PC-3 (cell line): ENCODE results near the gene LAMB4. TPM values are rescaled to one million over a fixed set of nuclear protein-coding genes. Genes with fewer than 3 reads are reported as not detected.

Experiments used
- ATAC-seq: fragments of 200-7000 bp; cut with Tn5 transposase; 2 replicates; pipeline ENCODE4 v1.9.1; 2020; ENCODE audit warnings: mild to moderate bottlenecking, moderate library complexity
- BruUV-seq: library from RNA; stranded (reverse); fragments of 400-500 nt; replicated peaks from 2 replicates; lab custom pipeline; 2021; lab: Mats Ljungman, UMichigan
- CTCF ChIA-PET: fragments of 300-600 bp; sonication (Branson Sonifier 250); formaldehyde crosslinking; loops from one replicate; lab custom pipeline; 2022; ENCODE audit warnings: antibody characterized with exemption; lab: Charles Lee
- POLR2A ChIA-PET: fragments of 300-600 bp; sonication (Branson Sonifier 250); formaldehyde crosslinking; loops from one replicate; lab custom pipeline; 2022; ENCODE audit warnings: antibody characterized with exemption; ENCODE audit not compliant: unreplicated experiment; lab: Charles Lee
- DNase-seq: peaks from one replicate; pipeline ENCODE4 v3.0.0-alpha.2; 2015
- H2AFZ ChIP-seq: fragments of 300-600 bp; sonication (generic); 2 replicates; pipeline ENCODE4 v1.6.0; 2016; ENCODE audit warnings: antibody characterized with exemption, low read length
- H3F3A ChIP-seq: fragments of 300-600 bp; sonication (generic); one replicate; pipeline ENCODE4 v1.6.0; 2017; ENCODE audit warnings: antibody characterized with exemption, low read length, control low read depth, mild to moderate bottlenecking; ENCODE audit not compliant: unreplicated experiment
- H3K27ac ChIP-seq: fragments of 300-600 bp; sonication (generic); 2 replicates; pipeline ENCODE4 v1.5.1; 2016; ENCODE audit warnings: mild to moderate bottlenecking, low read length
- H3K27me3 ChIP-seq: fragments of 300-600 bp; sonication (generic); 2 replicates; pipeline ENCODE4 v1.6.1; 2016; ENCODE audit warnings: low read length, mixed read lengths
- H3K36me3 ChIP-seq: fragments of 300-600 bp; sonication (generic); 2 replicates; pipeline ENCODE4 v1.6.1; 2016; ENCODE audit warnings: low read depth, mixed run types, low read length, mixed read lengths
- H3K4me1 ChIP-seq: fragments of 300-600 bp; sonication (generic); 2 replicates; pipeline ENCODE4 v1.5.1; 2016; ENCODE audit warnings: low read length; ENCODE audit not compliant: insufficient read depth
- H3K4me2 ChIP-seq: fragments of 300-600 bp; sonication (generic); 2 replicates; pipeline ENCODE4 v1.6.0; 2016; ENCODE audit warnings: low read length
- H3K4me3 ChIP-seq: fragments of 300-600 bp; sonication (generic); 2 replicates; pipeline ENCODE4 v1.5.1; 2016; ENCODE audit warnings: mild to moderate bottlenecking, low read length, mixed read lengths
- H3K79me2 ChIP-seq: fragments of 300-600 bp; sonication (generic); 2 replicates; pipeline ENCODE4 v1.6.1; 2017; ENCODE audit warnings: low read length, mixed read lengths
- H3K9ac ChIP-seq: fragments of 300-600 bp; sonication (generic); 2 replicates; pipeline ENCODE4 v1.6.0; 2016; ENCODE audit warnings: mild to moderate bottlenecking, low read length
- H3K9me2 ChIP-seq: fragments of 300-600 bp; sonication (generic); replicated peaks from 2 replicates; pipeline ENCODE4 v1.6.1; 2016; ENCODE audit warnings: mixed run types, low read length, mixed read lengths
- H3K9me3 ChIP-seq: fragments of 300-600 bp; sonication (generic); 2 replicates; pipeline ENCODE4 v1.6.1; 2016; ENCODE audit warnings: low read length, mixed read lengths
- H4K20me1 ChIP-seq: fragments of 300-600 bp; sonication (generic); 2 replicates; pipeline ENCODE4 v1.6.1; 2016; ENCODE audit warnings: low read length, mixed read lengths
- EZH2 ChIP-seq: fragments of 300-600 bp; sonication (generic); IDR thresholded peaks from one replicate; pipeline ENCODE4 v1.6.1; 2017; ENCODE audit warnings: antibody characterized with exemption, mild to moderate bottlenecking, low read length; ENCODE audit not compliant: unreplicated experiment
- EZH2phosphoT487 ChIP-seq: fragments of 300-600 bp; sonication (generic); IDR thresholded peaks from 2 replicates; pipeline ENCODE4 v1.6.1; 2018; ENCODE audit warnings: mild to moderate bottlenecking, antibody characterized with exemption, low read length, borderline replicate concordance
- intact Hi-C: fragments of 100-400 bp; cut with micrococcal nuclease; formaldehyde crosslinking; loops from 2 replicates; pipeline ENCODE4 v1.9.0; 2023
- total RNA-seq: library from RNA; depleted of rRNA; stranded (reverse); fragments of >200 nt; gene quantifications from 2 replicates; pipeline ENCODE4 v1.2.3, GENCODE V29; 2014
- TF ChIP-seq, protein P1 (sequence below): fragments of 300-600 bp; sonication (generic); conservative IDR thresholded peaks from 2 replicates; pipeline ENCODE4 v1.5.1; 2017; ENCODE audit warnings: antibody characterized with exemption, low read depth, mild to moderate bottlenecking, low read length

LAMB4 gene
- total RNA-seq, 1 experiment from 2014 or later = 0.04 TPM

DNA sequence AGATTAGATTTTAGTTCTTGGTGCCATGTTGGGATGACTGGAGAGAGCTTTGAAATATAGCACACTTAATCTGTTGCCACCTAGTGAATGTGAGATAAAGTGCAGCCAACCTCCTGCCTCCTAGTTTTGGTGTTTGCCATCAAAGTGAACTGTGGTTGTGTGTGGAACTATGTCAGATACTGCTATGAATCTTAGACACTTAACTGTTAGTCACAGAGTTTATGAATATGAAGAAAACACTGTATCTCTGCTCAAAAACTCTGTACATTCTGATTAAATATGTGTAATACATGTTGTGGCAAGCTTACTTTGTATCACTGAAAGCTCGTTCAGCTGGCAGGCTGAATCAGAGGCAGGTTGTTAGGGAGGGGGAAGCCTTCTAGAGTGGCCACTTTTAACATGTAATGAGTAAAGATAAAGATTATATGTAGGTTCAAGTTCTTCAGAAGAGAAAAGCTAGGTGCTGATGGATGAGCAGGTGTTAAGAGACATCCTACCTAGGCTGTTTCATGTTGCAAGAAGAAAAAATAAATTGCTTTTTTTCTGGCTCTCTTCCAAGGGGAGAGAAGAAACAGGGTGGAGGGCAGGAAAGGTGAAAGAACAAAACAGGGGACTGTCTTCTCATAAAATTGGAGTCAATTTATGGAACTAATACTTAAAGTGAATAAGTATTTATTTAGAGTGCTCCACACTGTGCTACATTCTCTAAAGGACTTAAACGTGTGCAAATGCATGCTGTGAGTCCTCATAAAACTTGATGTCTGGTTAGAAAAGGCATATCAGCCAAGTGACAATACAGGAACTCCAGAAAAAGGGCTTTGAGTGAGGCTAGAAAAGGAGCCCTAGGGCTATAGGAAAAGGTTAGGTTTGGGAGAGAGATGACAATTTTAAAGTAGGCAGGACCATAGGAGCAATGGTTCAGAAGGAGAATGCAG is 113.1 kb downstream of the LAMB4 start:
- ATAC-seq (peak; percentile 61), DNase-seq (peak; percentile 75)
- Histone ChIP-seq H3K9me3 (no peaks in the 10 kb centered on the region), H4K20me1 (no peaks in the 10 kb centered on the region), H3K9me2 (no peaks in the 10 kb centered on the region), H3K4me1 (peaks cover 58% of the 10 kb centered on the region), H3K9ac (peak overlapping the region; percentile 81), H2AFZ (no peak overlapping the region), H3K4me2 (peak overlapping the region; percentile 79), H3K79me2 (no peaks in the 10 kb centered on the region), H3K27ac (peak overlapping the region; percentile 97), H3F3A (peaks cover 9% of the 10 kb centered on the region), H3K27me3 (no peaks in the 10 kb centered on the region), H3K4me3 (no peak overlapping the region), H3K36me3 (no peaks in the 10 kb centered on the region)
- CTCF ChIA-PET = interaction anchor here (0.7 to 1.3 kb wide), 3 partner anchors 15 to 138 kb away, joined by 3 to 4 read pairs (median 4); no protein-coding TSS in a partner anchor
- no TSS peak for BruUV-seq
- intact Hi-C loops = loop anchor here (1.0 to 10.0 kb wide), 5 partner anchors 50 to 852 kb away; partner anchors contain the start of genes DLD and HBP1
- POLR2A ChIA-PET = interaction anchor here (0.6 kb wide), 1 partner anchor 135 kb away, joined by 4 read pairs; no protein-coding TSS in a partner anchor
- TF ChIP-seq, protein P1, sequence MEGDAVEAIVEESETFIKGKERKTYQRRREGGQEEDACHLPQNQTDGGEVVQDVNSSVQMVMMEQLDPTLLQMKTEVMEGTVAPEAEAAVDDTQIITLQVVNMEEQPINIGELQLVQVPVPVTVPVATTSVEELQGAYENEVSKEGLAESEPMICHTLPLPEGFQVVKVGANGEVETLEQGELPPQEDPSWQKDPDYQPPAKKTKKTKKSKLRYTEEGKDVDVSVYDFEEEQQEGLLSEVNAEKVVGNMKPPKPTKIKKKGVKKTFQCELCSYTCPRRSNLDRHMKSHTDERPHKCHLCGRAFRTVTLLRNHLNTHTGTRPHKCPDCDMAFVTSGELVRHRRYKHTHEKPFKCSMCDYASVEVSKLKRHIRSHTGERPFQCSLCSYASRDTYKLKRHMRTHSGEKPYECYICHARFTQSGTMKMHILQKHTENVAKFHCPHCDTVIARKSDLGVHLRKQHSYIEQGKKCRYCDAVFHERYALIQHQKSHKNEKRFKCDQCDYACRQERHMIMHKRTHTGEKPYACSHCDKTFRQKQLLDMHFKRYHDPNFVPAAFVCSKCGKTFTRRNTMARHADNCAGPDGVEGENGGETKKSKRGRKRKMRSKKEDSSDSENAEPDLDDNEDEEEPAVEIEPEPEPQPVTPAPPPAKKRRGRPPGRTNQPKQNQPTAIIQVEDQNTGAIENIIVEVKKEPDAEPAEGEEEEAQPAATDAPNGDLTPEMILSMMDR = peak; percentile 69
- TF ChIP-seq EZH2phosphoT487 (no peak), EZH2 (no peak)

DNA sequence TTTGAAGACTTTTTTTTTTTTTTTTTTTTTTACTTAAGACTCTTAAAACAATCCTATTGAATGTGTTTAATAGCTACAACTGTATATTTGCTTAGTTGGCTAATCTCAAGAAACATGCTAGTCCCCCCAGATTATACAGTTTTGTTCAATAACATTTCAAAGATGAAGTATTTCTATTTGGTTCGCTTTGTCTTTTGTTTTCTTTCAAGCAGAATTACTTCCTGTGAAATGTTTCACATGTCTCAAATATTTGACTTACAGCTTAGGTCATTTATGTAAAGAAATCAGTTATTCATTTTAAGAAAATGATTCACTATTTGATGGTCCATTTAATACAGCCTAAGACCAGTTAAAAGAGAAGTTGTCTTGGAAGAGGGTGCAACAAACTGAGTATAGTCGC is 114.4 kb downstream of the LAMB4 start:
- H3K79me2 ChIP-seq = no peaks in the 10 kb centered on the region
- peak overlapping the region; percentile 79 for H3K4me2 ChIP-seq
- DNase-seq (peak; percentile 67), ATAC-seq (peak; percentile 47)
- TF ChIP-seq, protein P1 = no peak
- TF ChIP-seq EZH2phosphoT487 = no peak
- H3K4me3 ChIP-seq = peak overlapping the region; percentile 28
- peaks cover 63% of the 10 kb centered on the region for H3K4me1 ChIP-seq
- ChIA-PET POLR2A (no interaction called here), CTCF (interaction anchor here (0.7 to 1.1 kb wide), 3 partner anchors 33 to 99 kb away, joined by 3 to 7 read pairs (median 7); no protein-coding TSS in a partner anchor)
- no peak overlapping the region for H2AFZ ChIP-seq
- H3K27me3 ChIP-seq = no peaks in the 10 kb centered on the region
- H3K9me3 ChIP-seq = no peaks in the 10 kb centered on the region
- H3K36me3 ChIP-seq = no peaks in the 10 kb centered on the region
- H3K9me2 ChIP-seq = no peaks in the 10 kb centered on the region
- H3F3A ChIP-seq = peaks cover 9% of the 10 kb centered on the region
- no TSS peak for BruUV-seq
- peak overlapping the region; percentile 97 for H3K27ac ChIP-seq
- H4K20me1 ChIP-seq = no peaks in the 10 kb centered on the region
- H3K9ac ChIP-seq = peak overlapping the region; percentile 81
- intact Hi-C loops = loop anchor here (1.0 to 10.0 kb wide), 8 partner anchors 19 to 851 kb away; partner anchors contain the start of genes DLD and HBP1
